Muscle of arm (tissue), 12 donors: Measurements from ENCODE around the gene DOCK2. TPM values are rescaled to one million over a fixed set of nuclear protein-coding genes. Genes with fewer than 3 reads are reported as not detected.

Experiments
- DNase-seq: peaks from one replicate; pipeline ENCODE4 v3.0.0-alpha.2; 2013
- polyA plus RNA-seq, 12 donors: library from polyadenylated mRNA; unstranded; fragments of 120-200 nt; gene quantifications; one replicate each; pipeline ENCODE4 v1.2.1, GENCODE V29; 2013; ENCODE audit not compliant: insufficient read length in 12 of 12

DOCK2 gene
- polyA plus RNA-seq, 12 donors: 2.7 to 18.3 (median 3.6) TPM; not detected in 1

- DNase-seq: no peak
These were observed 54.4 kb downstream of the DOCK2 start for GRCh38 chr5:169691471-169691870.

DNA sequence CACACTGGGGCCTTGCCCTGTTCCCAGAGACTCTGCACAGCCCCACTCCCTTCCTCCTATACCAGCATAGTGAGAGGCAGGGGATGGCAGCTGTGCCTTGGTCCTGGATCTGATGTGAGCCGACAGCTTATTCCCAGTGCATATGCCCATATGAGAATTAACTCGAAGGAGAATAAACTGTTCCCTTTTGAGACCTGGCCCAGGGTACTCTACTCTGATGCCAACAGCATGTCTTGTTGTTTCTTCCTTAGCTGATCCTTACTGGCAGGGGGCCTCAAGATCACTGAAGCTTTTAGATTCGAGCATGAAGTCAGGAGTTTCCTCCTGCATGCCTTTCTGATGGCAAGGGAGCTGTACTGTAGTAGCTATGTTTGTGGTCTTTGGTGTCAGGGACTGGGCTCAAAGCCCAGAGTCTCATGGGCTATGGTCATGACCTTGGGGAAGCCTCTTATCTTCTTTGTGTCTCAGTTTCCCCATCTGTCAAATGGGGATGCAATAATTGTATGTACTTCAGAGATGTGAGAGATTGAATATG is 57.1 kb downstream of the DOCK2 start:
- no peak for DNase-seq

GRCh38 chr5:169695025-169695625 is 58.0 kb downstream of the DOCK2 start:
- no peak for DNase-seq

DNA sequence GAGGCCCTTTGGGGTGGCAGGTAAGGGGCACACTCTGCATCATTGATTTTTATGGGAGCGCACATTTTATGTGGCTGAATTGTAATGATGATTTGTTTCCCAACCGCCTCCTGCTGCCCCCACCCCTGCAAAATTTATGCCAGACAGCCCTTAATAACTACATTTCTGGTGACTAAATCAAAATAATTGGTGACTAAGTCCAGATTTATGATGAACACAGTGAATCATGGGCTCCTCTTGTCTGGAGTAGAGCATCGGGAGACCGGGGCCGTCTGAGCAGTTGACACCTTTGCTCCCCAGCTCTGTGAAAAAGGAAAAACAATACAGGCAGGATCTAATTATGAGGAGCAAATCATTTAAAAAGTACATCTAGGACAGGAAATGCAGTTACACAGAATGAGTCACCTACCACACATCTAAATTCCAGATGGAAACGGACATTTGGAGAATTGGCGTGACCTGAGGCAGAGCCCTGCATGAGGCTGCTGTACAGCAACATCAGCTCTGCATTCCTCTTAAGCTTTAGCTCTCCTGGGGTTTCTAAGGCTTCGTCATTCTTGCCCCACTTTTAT is 58.9 kb downstream of the DOCK2 start:
- DNase-seq: peak; percentile 15

GRCh38 chr5:169696621-169697510 is 59.8 kb downstream of the DOCK2 start:
- DNase-seq: no peak

DNA sequence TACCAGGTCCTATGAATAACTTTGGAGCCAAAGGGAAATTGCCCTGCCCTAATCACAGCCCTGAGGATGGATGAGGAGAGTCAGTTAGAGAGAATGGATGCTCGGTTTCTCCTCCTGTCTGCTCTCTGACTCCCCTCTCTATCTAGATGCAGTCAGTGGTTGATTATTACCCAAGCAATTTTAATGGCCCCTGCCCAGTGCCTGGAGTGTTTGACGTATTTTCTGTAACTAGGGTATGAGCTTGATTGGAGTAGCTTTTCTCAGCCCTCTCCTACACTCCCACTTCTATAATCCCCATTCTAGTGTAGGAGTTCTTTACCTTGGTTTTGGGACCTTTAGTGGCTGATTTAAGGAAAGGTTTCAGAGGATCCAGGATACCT is 60.4 kb downstream of the DOCK2 start:
- DNase-seq: no peak

DNA sequence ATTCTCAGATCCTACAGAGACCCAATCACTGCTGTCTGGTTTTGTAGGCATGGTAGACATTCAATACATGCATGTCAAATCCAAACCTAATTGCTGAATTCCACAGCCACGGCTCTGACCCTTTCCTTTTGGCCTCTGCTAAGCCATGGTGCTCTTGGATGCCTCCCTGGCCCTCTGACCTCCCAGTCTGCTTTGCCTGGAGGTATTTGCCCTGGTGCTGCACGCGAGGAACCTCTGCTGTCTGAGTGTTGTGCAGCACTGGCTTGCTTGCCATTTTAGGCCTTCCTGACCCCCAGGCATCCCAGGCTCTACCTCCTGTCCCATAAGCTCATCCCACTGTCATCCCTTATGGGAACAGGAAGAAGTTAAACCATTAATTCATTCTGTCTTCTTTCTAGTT is 60.9 kb downstream of the DOCK2 start:
- no peak for DNase-seq

DNA sequence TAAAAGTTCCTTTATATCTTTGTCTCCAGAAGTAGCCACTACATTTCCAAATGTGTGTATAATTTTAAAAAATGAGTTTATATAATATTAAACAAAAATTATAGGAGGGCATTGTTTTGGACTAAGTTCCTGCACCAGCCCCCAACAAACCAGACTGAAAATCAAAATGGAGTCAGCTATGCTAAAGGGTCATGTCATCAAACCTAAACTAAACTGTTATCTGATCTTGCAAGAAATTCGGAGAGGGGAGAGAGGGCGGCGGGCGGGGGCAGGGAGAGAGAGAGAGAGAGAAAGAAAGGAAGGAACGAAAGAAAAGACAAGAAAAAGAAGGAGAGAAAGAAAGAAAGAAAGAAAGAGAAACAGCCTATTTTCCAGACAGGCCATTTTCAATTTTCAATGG is 63.5 kb downstream of the DOCK2 start:
- no peak for DNase-seq

- DNase-seq: peak; percentile 45
These were observed 64.9 kb downstream of the DOCK2 start for GRCh38 chr5:169701910-169702451.

GRCh38 chr5:169702693-169703481 is 65.8 kb downstream of the DOCK2 start:
- peak; percentile 20 for DNase-seq

GRCh38 chr5:169703813-169704212 is 66.7 kb downstream of the DOCK2 start:
- no peak for DNase-seq

- DNase-seq: no peak
These were observed 68.2 kb downstream of the DOCK2 start for GRCh38 chr5:169705322-169705721.

DNA sequence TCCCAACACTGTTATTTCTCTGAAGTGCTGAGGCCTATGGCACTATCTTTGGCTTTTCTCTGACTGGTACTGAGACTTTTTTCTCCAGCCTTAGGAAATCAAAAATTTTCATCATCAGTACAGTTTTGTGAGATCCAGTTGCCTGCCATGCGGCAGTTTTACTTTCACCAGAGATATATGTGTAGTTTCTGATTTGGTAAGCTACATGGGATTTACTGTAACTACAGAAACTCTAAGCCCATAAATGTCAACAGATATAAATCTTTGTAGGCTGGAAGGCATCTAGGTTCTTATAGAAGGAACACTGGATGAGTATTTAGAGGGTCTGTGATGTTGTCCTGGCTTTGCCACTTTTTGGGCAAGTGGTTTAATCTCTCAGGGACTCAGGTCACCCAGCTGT is 69.0 kb downstream of the DOCK2 start:
- no peak for DNase-seq

DNA sequence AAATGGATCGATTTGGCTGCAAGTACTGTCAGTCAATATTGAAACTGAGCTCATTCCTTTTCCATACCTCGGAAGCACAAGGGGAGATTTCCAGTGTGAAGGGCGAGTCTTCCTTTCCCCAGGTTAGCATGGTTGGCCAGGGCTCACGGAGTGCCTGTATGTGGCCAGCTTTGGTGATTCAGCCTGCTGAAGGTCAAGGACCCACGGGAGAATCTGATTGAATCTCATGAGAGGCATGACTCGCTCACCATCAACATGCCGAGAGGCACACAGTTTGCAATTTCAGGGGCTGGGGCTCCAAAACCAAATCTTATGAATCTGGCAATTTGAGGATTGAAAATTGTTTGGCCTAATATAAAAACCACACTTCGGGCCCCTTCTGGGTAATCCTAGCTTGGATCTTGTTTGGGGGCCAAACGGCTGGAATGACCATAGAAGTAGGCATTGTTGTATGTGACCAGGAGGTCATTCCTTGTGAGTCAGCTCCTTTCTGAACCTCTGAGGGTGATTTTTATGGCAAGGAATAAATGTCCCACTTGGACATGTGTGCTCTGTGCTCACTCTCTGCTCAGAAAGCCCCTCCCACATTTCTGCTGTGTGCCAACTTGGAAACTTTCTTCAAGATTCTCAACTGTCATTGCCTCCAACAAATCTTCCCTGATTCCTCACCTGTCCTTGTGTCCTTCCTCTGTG is 69.8 kb downstream of the DOCK2 start:
- no peak for DNase-seq

DNA sequence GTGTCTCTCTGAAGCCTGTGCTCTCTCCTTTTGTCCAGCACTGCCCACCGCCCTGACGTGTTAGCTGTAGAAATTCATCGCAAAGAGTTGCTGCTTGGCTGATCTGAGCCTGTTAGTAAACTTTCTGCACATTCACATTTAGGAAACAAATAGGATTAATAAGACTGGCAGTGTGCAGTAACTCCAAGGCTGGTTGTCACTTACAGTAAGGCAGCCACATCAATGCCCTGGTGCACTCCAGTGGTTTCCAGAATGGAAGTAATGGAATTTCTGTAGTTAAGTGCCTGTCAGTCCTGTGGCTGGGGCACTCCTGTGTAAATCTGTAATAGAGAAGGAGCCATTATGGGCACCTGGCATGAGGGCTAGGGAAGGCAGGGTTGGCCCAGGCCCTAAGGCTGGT is 70.6 kb downstream of the DOCK2 start:
- DNase-seq: no peak

GRCh38 chr5:169710675-169711074 is 73.6 kb downstream of the DOCK2 start:
- DNase-seq: no peak

- no peak for DNase-seq
These were observed 74.6 kb downstream of the DOCK2 start for GRCh38 chr5:169711551-169712225.

DNA sequence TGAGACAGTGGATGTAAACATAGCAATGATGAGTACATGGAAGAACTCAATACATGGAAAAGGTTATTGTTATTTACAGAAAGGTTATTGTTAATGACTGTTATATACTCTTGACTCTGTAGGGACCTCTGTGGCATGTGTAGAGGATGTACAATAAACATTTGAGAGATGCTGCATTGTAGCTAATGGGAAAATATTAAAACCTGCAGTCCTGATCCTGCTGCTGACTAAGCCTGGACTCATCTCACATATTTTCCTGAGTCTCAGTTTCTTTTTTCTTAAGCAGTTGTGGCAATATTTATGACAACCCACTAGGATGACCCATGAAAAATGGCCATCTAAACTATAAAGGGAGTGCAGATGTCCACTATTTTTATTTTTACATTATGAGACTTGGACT is 75.4 kb downstream of the DOCK2 start:
- no peak for DNase-seq

GRCh38 chr5:169716287-169716686 is 79.2 kb downstream of the DOCK2 start:
- DNase-seq: peak; percentile 21

GRCh38 chr5:169717288-169717687 is 80.2 kb downstream of the DOCK2 start:
- DNase-seq: no peak
